DND-41 (cell line): ENCODE measurements around the gene EPS8L3.

ENCODE experiments used
- ATAC-seq: fragments of 200-7000 bp; cut with Tn5 transposase; 3 replicates; pipeline ENCODE4 v1.9.1; 2021; ENCODE audit warnings: low read depth; ENCODE audit not compliant: insufficient read depth
- DNase-seq: peaks from one replicate; pipeline ENCODE4 v3.0.0-alpha.2; 2020
- H2AFZ ChIP-seq: 2 replicates; pipeline ENCODE4 v1.6.0; 2012; ENCODE audit warnings: low read depth, low read length
- H3K27ac ChIP-seq: 2 replicates; pipeline ENCODE4 v1.5.1; 2012; ENCODE audit warnings: low read length, inconsistent platforms
- H3K27me3 ChIP-seq: fragments of 200-600 bp; sonication (generic); 2 replicates; pipeline ENCODE4 v1.6.0; 2012; ENCODE audit warnings: low read length, mild to moderate bottlenecking, inconsistent platforms; ENCODE audit not compliant: insufficient read depth, poor library complexity
- H3K36me3 ChIP-seq: 2 replicates; pipeline ENCODE4 v1.5.1; 2012; ENCODE audit warnings: low read length, inconsistent platforms; ENCODE audit not compliant: insufficient read depth
- H3K4me1 ChIP-seq: 2 replicates; pipeline ENCODE4 v1.5.1; 2012; ENCODE audit warnings: mild to moderate bottlenecking, low read length; ENCODE audit not compliant: insufficient read depth
- H3K4me2 ChIP-seq: 2 replicates; pipeline ENCODE4 v1.6.0; 2012; ENCODE audit warnings: mild to moderate bottlenecking, moderate library complexity, low read length, inconsistent platforms; ENCODE audit not compliant: insufficient read depth
- H3K4me3 ChIP-seq, 2 experiments: fragments of 200-600 bp in 1 of 2; shearing (Covaris generic) in 1 of 2; 2 replicates each; pipeline ENCODE4 v1.5.1; 2012 to 2016; ENCODE audit warnings: inconsistent platforms in 2 of 2, low read length in 2 of 2, mild to moderate bottlenecking in 2 of 2, low read depth in 1 of 2, moderate library complexity in 1 of 2
- H3K79me2 ChIP-seq: 2 replicates; pipeline ENCODE4 v1.6.0; 2012; ENCODE audit warnings: low read length, inconsistent platforms; ENCODE audit not compliant: insufficient read depth
- H3K9ac ChIP-seq: 2 replicates; pipeline ENCODE4 v1.6.0; 2012; ENCODE audit warnings: low read depth, mild to moderate bottlenecking, inconsistent platforms, low read length, moderate library complexity
- H3K9me3 ChIP-seq: 2 replicates; pipeline ENCODE4 v1.5.1; 2012; ENCODE audit warnings: low read length, moderate library complexity, mild to moderate bottlenecking, inconsistent platforms; ENCODE audit not compliant: insufficient read depth, severe bottlenecking
- H4K20me1 ChIP-seq: 2 replicates; pipeline ENCODE4 v1.6.0; 2012; ENCODE audit warnings: low read length; ENCODE audit not compliant: insufficient read depth
- CTCF ChIP-seq: IDR thresholded peaks from 2 replicates; pipeline ENCODE4 v1.5.1; 2012; ENCODE audit warnings: borderline replicate concordance, low read length, moderate library complexity, mild to moderate bottlenecking; ENCODE audit not compliant: poor library complexity, severe bottlenecking; ENCODE audit errors: extremely low read depth
- EZH2 ChIP-seq: IDR thresholded peaks from 3 replicates; pipeline ENCODE4 v1.6.1; 2012; ENCODE audit warnings: borderline replicate concordance, low read depth, mild to moderate bottlenecking, moderate library complexity, low read length, inconsistent platforms; ENCODE audit not compliant: severe bottlenecking

EPS8L3 gene

GRCh38 chr1:109792056-109792831 lies 28.5 kb upstream of the EPS8L3 start:
- TF ChIP-seq EZH2 (no peak), CTCF (no peak)
- Histone ChIP-seq H3K36me3 (no peaks in the 10 kb centered on the region), H4K20me1 (no peaks in the 10 kb centered on the region), H3K9ac (no peak overlapping the region), H2AFZ (no peak overlapping the region), H3K27ac (peak overlapping the region; percentile 82; the same call in 1 of the 2 replicates), H3K27me3 (no peaks in the 10 kb centered on the region), H3K9me3 (no peaks in the 10 kb centered on the region), H3K4me3 (no peak overlapping the region), H3K4me2 (no peak overlapping the region), H3K79me2 (no peaks in the 10 kb centered on the region), H3K4me1 (peaks cover 61% of the 10 kb centered on the region)
- DNase-seq (no peak), ATAC-seq (no peak)

- H3K4me2 ChIP-seq: no peak overlapping the region
- DNase-seq (no peak), ATAC-seq (no peak)
- H3K9me3 ChIP-seq: no peaks in the 10 kb centered on the region
- H4K20me1 ChIP-seq: no peaks in the 10 kb centered on the region
- TF ChIP-seq CTCF: no peak
- no peak for TF ChIP-seq EZH2
- no peaks in the 10 kb centered on the region for H3K79me2 ChIP-seq
- H3K9ac ChIP-seq: peak overlapping the region; percentile 41
- peak overlapping the region; percentile 82 for H3K27ac ChIP-seq
- no peak overlapping the region for H2AFZ ChIP-seq
- no peaks in the 10 kb centered on the region for H3K36me3 ChIP-seq
- no peak overlapping the region for H3K4me3 ChIP-seq
- H3K27me3 ChIP-seq: no peaks in the 10 kb centered on the region
- H3K4me1 ChIP-seq: peaks cover 55% of the 10 kb centered on the region
Observed at GRCh38 chr1:109791495-109792043, 27.8 kb upstream of the EPS8L3 start.

GRCh38 chr1:109790735-109791494 lies 27.2 kb upstream of the EPS8L3 start:
- Histone ChIP-seq H3K36me3 (no peaks in the 10 kb centered on the region), H3K4me3 (no peak overlapping the region), H4K20me1 (no peaks in the 10 kb centered on the region), H2AFZ (peak overlapping the region; percentile 35), H3K4me2 (no peak overlapping the region), H3K79me2 (no peaks in the 10 kb centered on the region), H3K4me1 (peaks cover 55% of the 10 kb centered on the region), H3K9me3 (no peaks in the 10 kb centered on the region), H3K9ac (peak overlapping the region; percentile 41), H3K27me3 (no peaks in the 10 kb centered on the region), H3K27ac (peak overlapping the region; percentile 82)
- ATAC-seq (peak; percentile 92), DNase-seq (peak; percentile 89)
- peak; percentile 73 for TF ChIP-seq CTCF
- no peak for TF ChIP-seq EZH2
